GM23338 (cell line): ENCODE data around the gene RASAL3. TPM values are rescaled to one million over a fixed set of nuclear protein-coding genes. Genes with fewer than 3 reads are reported as not detected.

Experiments used
- ATAC-seq: fragments of 200-7000 bp; cut with Tn5 transposase; 3 replicates; pipeline ENCODE4 v1.9.1; 2020
- DNase-seq: peaks from one replicate; pipeline ENCODE4 v3.0.0-alpha.2; 2015; ENCODE audit warnings: low spot score
- H2AFZ ChIP-seq: fragments of 200-600 bp; sonication (generic); 2 replicates; pipeline ENCODE4 v1.8.0; 2016; ENCODE audit warnings: antibody characterized with exemption, mild to moderate bottlenecking, moderate library complexity
- H3F3A ChIP-seq: fragments of 200-600 bp; sonication (generic); replicated peaks from 2 replicates; pipeline ENCODE4 v1.8.0; 2017; ENCODE audit warnings: antibody characterized with exemption, mixed run types, low read depth
- H3K27ac ChIP-seq: fragments of 200-600 bp; sonication (generic); 2 replicates; pipeline ENCODE4 v1.6.1; 2016; ENCODE audit warnings: low read depth
- H3K27me3 ChIP-seq: fragments of 200-600 bp; sonication (generic); 2 replicates; pipeline ENCODE4 v1.8.0; 2016; ENCODE audit warnings: mild to moderate bottlenecking, mixed run types, moderate library complexity; ENCODE audit not compliant: insufficient read depth
- H3K36me3 ChIP-seq: fragments of 200-600 bp; sonication (generic); 2 replicates; pipeline ENCODE4 v1.8.0; 2016; ENCODE audit warnings: mild to moderate bottlenecking; ENCODE audit not compliant: insufficient read depth
- H3K4me1 ChIP-seq: fragments of 200-600 bp; sonication (generic); 2 replicates; pipeline ENCODE4 v1.8.0; 2016; ENCODE audit warnings: mild to moderate bottlenecking, moderate library complexity; ENCODE audit not compliant: insufficient read depth
- H3K4me2 ChIP-seq: fragments of 200-600 bp; sonication (generic); 2 replicates; pipeline ENCODE4 v1.7.1; 2017; ENCODE audit warnings: mixed run types
- H3K4me3 ChIP-seq: fragments of 200-600 bp; sonication (generic); 2 replicates; pipeline ENCODE4 v1.6.1; 2016; ENCODE audit warnings: mixed run types
- H3K79me2 ChIP-seq: fragments of 200-600 bp; sonication (generic); replicated peaks from 2 replicates; pipeline ENCODE4 v1.8.0; 2017; ENCODE audit warnings: mild to moderate bottlenecking; ENCODE audit not compliant: insufficient read depth
- H3K9me2 ChIP-seq: fragments of 200-600 bp; sonication (generic); 2 replicates; pipeline ENCODE4 v1.8.0; 2017; ENCODE audit not compliant: insufficient read depth
- H4K20me1 ChIP-seq: fragments of 200-600 bp; sonication (generic); replicated peaks from 2 replicates; pipeline ENCODE4 v1.8.0; 2017; ENCODE audit warnings: mild to moderate bottlenecking; ENCODE audit not compliant: insufficient read depth
- H3K27ac Mint-ChIP-seq: 2 replicates; pipeline ENCODE4 v1.8.0; 2020; ENCODE audit warnings: inconsistent platforms, mild to moderate bottlenecking, moderate library complexity, mixed read lengths
- H3K27me3 Mint-ChIP-seq: 3 replicates; pipeline ENCODE4 v1.8.0; 2022; ENCODE audit warnings: low read depth, mild to moderate bottlenecking, moderate library complexity, mixed read lengths, inconsistent platforms; ENCODE audit not compliant: insufficient read depth, poor library complexity
- H3K36me3 Mint-ChIP-seq: 3 replicates; pipeline ENCODE4 v1.8.0; 2021; ENCODE audit warnings: low read depth, mild to moderate bottlenecking, inconsistent platforms, moderate library complexity, mixed read lengths
- H3K4me1 Mint-ChIP-seq: 3 replicates; pipeline ENCODE4 v1.8.0; 2020; ENCODE audit warnings: mild to moderate bottlenecking, inconsistent platforms, mixed read lengths
- H3K4me3 Mint-ChIP-seq: 3 replicates; pipeline ENCODE4 v1.8.0; 2021; ENCODE audit warnings: moderate library complexity, mild to moderate bottlenecking, inconsistent platforms, mixed read lengths
- H3K9me3 Mint-ChIP-seq: 3 replicates; pipeline ENCODE4 v1.8.0; 2020; ENCODE audit warnings: moderate library complexity, mild to moderate bottlenecking, inconsistent platforms, mixed read lengths
- CREB1 ChIP-seq: fragments of 250-450 bp; sonication (Bioruptor Pico); IDR thresholded peaks from 2 replicates; pipeline ENCODE4 v1.5.0; 2020; ENCODE audit warnings: low read depth, mild to moderate bottlenecking, moderate library complexity
- EZH2 ChIP-seq: fragments of 200-600 bp; sonication (generic); IDR thresholded peaks from one replicate; pipeline ENCODE4 v1.8.0; 2017; ENCODE audit warnings: antibody characterized with exemption, mild to moderate bottlenecking, low read depth; ENCODE audit not compliant: unreplicated experiment
- EZH2phosphoT487 ChIP-seq: fragments of 200-600 bp; sonication (generic); IDR thresholded peaks from one replicate; pipeline ENCODE4 v1.8.1; 2018; ENCODE audit warnings: antibody characterized with exemption; ENCODE audit not compliant: unreplicated experiment
- JUNB ChIP-seq: IDR thresholded peaks from one replicate; pipeline ENCODE4 v1.6.1; 2016; ENCODE audit warnings: antibody characterized with exemption; ENCODE audit not compliant: unreplicated experiment
- NANOG ChIP-seq: IDR thresholded peaks from 2 replicates; pipeline ENCODE4 v1.6.1; 2016; ENCODE audit warnings: antibody characterized with exemption, borderline replicate concordance
- POLR2AphosphoS5 ChIP-seq: IDR thresholded peaks from 2 replicates; pipeline ENCODE4 v1.6.1; 2016; ENCODE audit warnings: antibody characterized with exemption, low read depth
- STAT1 ChIP-seq: IDR thresholded peaks from one replicate; pipeline ENCODE4 v1.6.1; 2016; ENCODE audit warnings: antibody characterized with exemption; ENCODE audit not compliant: unreplicated experiment
- ZNF114 ChIP-seq: fragments of 250-450 bp; sonication (Bioruptor Pico); IDR thresholded peaks from 2 replicates; pipeline ENCODE4 v1.5.0; 2020; ENCODE audit warnings: mild to moderate bottlenecking, moderate library complexity
- ZNF331 ChIP-seq: fragments of 250-450 bp; sonication (Bioruptor Pico); IDR thresholded peaks from 2 replicates; pipeline ENCODE4 v1.5.0; 2020; ENCODE audit warnings: low read depth, mild to moderate bottlenecking, moderate library complexity
- ZNF462 ChIP-seq: fragments of 250-450 bp; sonication (Bioruptor Pico); IDR thresholded peaks from 2 replicates; pipeline ENCODE4 v1.5.0; 2020; ENCODE audit warnings: mild to moderate bottlenecking, moderate library complexity
- polyA plus RNA-seq: library from polyadenylated mRNA; unstranded; fragments of >200 nt; fragmentation: Nextera tagmentation; extraction: Ambion mirVana; gene quantifications from 2 replicates; pipeline ENCODE4 v1.2.1, GENCODE V29; 2016
- total RNA-seq: library from RNA; depleted of rRNA; stranded (reverse); fragments of >200 nt; shearing (Covaris generic); gene quantifications from 2 replicates; pipeline ENCODE4 v1.2.3, GENCODE V29; 2014
- TF ChIP-seq, protein P1 (sequence below): IDR thresholded peaks from one replicate; pipeline ENCODE4 v1.6.1; 2018; ENCODE audit warnings: antibody characterized with exemption; ENCODE audit not compliant: unreplicated experiment
- TF ChIP-seq, protein P2 (sequence below), 2 experiments: fragments of 200-600 bp in 1 of 2; sonication (generic) in 1 of 2; conservative IDR thresholded peaks; 2 replicates each; pipeline versions ENCODE4 v1.5.1 to v1.6.1; 2016 to 2017; ENCODE audit warnings: antibody characterized with exemption in 2 of 2, low read depth in 2 of 2, mild to moderate bottlenecking in 2 of 2, moderate library complexity in 1 of 2
- TF ChIP-seq, protein P3 (sequence below): IDR thresholded peaks from 2 replicates; pipeline ENCODE4 v1.6.1; 2016; ENCODE audit warnings: antibody characterized with exemption

The RASAL3 gene
- total and polyA plus RNA-seq, 2 experiments from 2014 or later: 1.8 to 1.9 TPM

DNA sequence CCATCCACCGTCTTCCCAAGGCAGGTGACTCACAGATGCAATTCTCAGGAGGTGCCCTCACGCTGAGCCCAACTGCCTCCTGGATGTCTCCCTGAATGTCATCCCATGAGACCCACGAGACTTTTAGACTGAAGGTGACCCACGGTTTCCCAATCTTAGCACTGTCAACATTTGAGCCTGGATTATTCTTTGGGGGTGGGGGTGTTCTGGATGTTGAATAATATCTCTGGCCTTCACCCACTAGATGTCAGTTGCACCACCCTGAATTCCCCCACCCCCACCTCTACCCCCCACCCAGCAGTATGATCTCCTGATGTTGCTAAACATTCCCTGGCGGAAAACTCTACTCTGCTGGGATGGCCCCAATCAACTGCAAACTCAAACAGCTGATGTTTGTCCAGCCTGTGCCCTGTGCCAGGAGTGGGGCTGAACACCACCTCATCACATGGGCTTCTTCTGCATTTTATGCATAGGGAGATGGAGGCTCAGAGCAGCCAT, 41.8 kb upstream of the RASAL3 start:
- no peak overlapping the region for H3K4me2 ChIP-seq
- H3K4me1 Mint-ChIP-seq: no peaks in the 10 kb centered on the region
- no peaks in the 10 kb centered on the region for H3K36me3 ChIP-seq
- H3K9me2 ChIP-seq: no peaks in the 10 kb centered on the region
- no peak for DNase-seq
- H3K4me3 Mint-ChIP-seq: no peak overlapping the region
- no peaks in the 10 kb centered on the region for H3K79me2 ChIP-seq
- peaks cover 39% of the 10 kb centered on the region for H3K36me3 Mint-ChIP-seq
- peaks cover 8% of the 10 kb centered on the region for H3K27me3 Mint-ChIP-seq
- TF ChIP-seq, protein P1, sequence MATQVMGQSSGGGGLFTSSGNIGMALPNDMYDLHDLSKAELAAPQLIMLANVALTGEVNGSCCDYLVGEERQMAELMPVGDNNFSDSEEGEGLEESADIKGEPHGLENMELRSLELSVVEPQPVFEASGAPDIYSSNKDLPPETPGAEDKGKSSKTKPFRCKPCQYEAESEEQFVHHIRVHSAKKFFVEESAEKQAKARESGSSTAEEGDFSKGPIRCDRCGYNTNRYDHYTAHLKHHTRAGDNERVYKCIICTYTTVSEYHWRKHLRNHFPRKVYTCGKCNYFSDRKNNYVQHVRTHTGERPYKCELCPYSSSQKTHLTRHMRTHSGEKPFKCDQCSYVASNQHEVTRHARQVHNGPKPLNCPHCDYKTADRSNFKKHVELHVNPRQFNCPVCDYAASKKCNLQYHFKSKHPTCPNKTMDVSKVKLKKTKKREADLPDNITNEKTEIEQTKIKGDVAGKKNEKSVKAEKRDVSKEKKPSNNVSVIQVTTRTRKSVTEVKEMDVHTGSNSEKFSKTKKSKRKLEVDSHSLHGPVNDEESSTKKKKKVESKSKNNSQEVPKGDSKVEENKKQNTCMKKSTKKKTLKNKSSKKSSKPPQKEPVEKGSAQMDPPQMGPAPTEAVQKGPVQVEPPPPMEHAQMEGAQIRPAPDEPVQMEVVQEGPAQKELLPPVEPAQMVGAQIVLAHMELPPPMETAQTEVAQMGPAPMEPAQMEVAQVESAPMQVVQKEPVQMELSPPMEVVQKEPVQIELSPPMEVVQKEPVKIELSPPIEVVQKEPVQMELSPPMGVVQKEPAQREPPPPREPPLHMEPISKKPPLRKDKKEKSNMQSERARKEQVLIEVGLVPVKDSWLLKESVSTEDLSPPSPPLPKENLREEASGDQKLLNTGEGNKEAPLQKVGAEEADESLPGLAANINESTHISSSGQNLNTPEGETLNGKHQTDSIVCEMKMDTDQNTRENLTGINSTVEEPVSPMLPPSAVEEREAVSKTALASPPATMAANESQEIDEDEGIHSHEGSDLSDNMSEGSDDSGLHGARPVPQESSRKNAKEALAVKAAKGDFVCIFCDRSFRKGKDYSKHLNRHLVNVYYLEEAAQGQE: no peak
- TF ChIP-seq JUNB (no peak), EZH2phosphoT487 (no peak), ZNF331 (no peak), EZH2 (no peak), NANOG (no peak), CREB1 (CRISPR knock-in tag) (no peak), POLR2AphosphoS5 (no peak), ZNF114 (CRISPR knock-in tag) (no peak), STAT1 (no peak), ZNF462 (CRISPR knock-in tag) (no peak)
- TF ChIP-seq, protein P2, sequence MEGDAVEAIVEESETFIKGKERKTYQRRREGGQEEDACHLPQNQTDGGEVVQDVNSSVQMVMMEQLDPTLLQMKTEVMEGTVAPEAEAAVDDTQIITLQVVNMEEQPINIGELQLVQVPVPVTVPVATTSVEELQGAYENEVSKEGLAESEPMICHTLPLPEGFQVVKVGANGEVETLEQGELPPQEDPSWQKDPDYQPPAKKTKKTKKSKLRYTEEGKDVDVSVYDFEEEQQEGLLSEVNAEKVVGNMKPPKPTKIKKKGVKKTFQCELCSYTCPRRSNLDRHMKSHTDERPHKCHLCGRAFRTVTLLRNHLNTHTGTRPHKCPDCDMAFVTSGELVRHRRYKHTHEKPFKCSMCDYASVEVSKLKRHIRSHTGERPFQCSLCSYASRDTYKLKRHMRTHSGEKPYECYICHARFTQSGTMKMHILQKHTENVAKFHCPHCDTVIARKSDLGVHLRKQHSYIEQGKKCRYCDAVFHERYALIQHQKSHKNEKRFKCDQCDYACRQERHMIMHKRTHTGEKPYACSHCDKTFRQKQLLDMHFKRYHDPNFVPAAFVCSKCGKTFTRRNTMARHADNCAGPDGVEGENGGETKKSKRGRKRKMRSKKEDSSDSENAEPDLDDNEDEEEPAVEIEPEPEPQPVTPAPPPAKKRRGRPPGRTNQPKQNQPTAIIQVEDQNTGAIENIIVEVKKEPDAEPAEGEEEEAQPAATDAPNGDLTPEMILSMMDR (conservative IDR thresholded peaks at IDR 0.05; ENCODE audit: low read depth in 2 of 2): no peak
- TF ChIP-seq, protein P3, sequence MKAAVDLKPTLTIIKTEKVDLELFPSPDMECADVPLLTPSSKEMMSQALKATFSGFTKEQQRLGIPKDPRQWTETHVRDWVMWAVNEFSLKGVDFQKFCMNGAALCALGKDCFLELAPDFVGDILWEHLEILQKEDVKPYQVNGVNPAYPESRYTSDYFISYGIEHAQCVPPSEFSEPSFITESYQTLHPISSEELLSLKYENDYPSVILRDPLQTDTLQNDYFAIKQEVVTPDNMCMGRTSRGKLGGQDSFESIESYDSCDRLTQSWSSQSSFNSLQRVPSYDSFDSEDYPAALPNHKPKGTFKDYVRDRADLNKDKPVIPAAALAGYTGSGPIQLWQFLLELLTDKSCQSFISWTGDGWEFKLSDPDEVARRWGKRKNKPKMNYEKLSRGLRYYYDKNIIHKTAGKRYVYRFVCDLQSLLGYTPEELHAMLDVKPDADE: no peak
- no peak overlapping the region for H3K4me3 ChIP-seq
- no peaks in the 10 kb centered on the region for H3F3A ChIP-seq
- H3K9me3 Mint-ChIP-seq: peaks cover 85% of the 10 kb centered on the region
- no peaks in the 10 kb centered on the region for H4K20me1 ChIP-seq
- no peak overlapping the region for H2AFZ ChIP-seq
- H3K27ac ChIP-seq: no peak overlapping the region
- no peaks in the 10 kb centered on the region for H3K4me1 ChIP-seq
- H3K27me3 ChIP-seq: peaks cover 10% of the 10 kb centered on the region; the same call in 1 of the 2 replicates
- H3K27ac Mint-ChIP-seq: no peak overlapping the region
- no peak for ATAC-seq
